Measurements from ENCODE around the gene CACNA1A.
"Not testable (repeated sequence)": the region's sequence is repeated elsewhere in the genome, so short reads cannot be mapped to it uniquely, and the experiment has no call there.

The CACNA1A gene

GRCh38 chr19:13229246-13229645 is 277.0 kb downstream of the CACNA1A start:
- DNase-seq (ENCODE audit: low read depth), result no peak

DNA sequence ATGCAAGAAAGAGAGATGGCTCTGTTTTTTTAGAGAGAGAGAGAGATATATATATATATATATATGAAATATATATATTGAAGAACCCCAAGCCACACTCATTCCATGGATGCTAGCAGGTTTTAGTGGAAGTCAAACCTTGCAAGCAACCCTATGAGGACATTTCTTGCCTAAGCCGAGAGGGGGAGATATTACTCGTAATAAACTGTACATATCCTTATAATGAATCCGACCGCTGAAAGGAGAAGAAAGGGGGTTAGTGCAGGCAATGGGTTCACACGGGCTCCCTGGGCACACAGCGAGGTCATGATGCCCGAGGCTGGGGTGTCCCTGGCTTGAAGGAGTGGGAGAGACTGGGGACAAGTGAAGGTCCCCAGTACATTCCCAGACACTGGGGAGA is 277.7 kb downstream of the CACNA1A start:
- no peak for DNase-seq (ENCODE audit: low read depth)

GRCh38 chr19:13226983-13227382 is 279.3 kb downstream of the CACNA1A start:
- no peak for DNase-seq (ENCODE audit: low read depth)

- DNase-seq (ENCODE audit: low read depth), result no peak
These were observed 280.1 kb downstream of the CACNA1A start for GRCh38 chr19:13225973-13226865.

GRCh38 chr19:13225085-13225484 is 281.2 kb downstream of the CACNA1A start:
- DNase-seq (ENCODE audit: low read depth), result no peak

DNA sequence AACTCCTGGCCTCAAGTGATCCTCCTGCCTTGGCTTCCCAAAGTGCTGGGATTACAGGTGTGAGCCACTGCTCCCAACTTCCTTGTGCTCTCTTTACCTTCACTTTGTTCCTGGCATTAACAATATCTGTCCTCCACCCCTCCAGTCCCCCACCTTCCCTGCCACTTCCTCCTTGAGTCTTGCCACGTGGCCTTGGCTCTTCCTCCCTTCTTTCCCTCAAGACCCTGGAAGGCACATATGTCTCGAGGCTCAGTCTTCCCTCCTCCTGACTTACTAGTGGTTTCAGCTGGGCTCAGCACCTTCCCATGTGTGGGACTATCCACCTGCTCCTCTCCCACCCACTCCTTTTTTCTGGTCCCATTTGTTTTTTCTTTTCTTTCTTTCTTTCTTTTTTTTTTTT is 285.4 kb downstream of the CACNA1A start:
- no peak for DNase-seq (ENCODE audit: low read depth)

DNA sequence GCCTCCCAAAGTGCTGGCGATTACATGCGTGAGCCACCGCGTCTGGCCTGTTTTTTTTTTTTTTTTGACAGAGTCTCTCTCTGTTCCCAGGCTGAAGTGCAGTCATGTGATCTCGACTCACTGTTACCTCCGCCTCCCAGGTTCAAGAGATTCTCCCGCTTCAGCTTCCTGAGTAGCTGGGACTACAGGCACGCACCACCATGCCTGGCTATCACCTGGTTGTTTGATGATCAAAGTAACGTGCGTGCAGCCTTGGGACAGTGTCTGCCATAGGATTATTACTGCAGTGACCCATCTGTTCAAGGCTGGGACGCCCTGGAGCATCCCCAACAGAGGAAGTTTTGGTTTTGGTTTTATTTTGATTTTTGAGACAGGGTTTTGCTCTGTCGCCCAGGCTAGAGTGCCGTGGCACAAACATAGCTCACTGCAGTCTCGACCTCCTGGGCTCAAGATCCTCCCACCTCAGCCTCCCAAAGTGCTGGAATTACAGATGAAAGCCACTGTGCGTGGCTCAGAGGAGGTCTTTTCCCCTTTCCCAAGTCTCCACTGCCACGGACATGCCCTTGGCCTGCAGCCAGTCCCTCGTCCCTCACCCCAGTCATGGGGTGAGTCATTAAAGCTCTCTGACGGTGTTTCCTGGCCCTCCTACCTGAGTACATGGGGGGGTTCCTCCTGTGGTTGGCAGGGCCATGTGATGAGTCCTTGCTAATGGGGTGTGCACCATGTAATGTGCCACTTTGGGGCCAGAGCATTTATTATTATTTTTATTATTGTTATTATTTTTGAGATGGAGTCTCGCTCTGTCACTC is 290.5 kb downstream of the CACNA1A start:
- peak; percentile 21 for DNase-seq (ENCODE audit: low read depth)

DNA sequence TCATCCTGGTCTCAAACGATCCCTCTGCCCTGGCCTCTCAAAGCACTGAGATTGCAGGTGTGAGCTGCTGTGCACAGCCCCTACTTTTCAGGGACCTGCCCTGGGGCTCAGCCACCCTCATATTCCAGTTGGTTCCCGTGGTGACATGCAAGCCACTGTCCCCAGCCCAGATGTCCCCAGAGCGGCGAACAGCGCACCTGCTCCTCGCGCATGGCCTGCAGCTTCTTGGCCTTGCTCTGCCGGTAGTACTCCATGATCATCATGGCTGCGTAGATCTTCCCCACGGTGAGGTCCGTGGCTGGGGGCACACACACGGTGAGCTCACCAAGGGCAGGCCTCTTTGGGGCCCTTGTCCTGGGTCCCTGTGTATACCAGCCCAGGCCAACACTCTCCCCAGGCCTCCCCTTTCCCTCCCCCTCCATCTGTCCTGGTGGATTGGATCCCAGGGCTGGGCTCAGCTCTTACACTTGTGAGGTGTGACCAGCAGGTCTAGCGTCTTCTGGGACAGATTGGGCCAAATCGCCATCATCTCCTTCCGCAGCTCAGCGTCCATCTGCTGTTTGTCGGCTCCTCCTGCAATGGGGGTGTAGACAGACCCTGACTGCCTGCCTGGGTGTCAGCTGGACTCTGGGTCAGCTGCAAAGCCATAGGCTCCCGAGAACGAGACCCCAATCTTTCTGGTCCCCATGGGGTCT is 292.1 kb downstream of the CACNA1A start:
- DNase-seq (ENCODE audit: low read depth), result no peak

- DNase-seq (ENCODE audit: low read depth), result peak; percentile 54
These were observed 293.4 kb downstream of the CACNA1A start for GRCh38 chr19:13212759-13213330.

DNA sequence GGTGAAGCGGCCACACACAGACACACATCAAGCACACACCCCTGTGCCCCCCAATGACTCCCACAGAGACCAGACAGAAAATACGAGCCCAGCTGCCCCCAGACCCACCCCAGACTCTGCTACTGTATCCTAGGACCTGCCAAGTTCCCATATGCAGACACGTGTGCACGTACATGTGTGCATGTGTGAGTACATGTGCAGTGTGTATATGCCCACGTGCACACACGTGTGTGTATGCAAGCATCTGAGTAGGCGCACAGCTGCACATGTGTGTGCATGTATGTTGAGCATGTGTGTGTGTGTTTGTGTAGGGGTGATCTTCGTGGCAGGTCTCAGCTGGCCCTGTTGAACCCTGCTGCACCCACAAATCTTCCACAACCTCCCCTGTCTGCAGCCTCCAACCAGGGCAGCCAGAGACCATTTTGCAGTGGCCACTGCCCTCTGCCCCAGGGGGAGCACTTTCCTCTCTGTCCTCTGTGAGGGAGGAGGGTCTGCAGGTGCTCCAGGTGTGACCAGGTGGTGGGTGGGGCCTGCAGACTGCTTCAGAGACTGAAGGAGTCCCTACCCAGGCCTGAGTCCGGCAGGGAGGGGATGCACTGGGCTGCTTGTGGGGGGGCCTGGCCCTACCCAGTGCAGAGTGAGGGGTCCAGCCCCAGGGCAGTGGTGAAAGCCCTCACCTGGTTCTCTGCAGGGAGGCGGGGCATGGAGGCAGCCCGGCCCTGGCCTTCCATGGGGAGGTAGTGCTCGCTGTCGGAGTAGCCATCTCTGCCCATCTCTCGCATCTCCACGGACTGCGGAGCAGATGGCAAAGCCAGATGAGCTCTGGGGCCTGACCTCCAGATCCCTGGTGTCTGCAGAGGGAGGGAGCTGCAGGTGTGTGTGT is 294.6 kb downstream of the CACNA1A start:
- no peak for DNase-seq (ENCODE audit: low read depth)

DNA sequence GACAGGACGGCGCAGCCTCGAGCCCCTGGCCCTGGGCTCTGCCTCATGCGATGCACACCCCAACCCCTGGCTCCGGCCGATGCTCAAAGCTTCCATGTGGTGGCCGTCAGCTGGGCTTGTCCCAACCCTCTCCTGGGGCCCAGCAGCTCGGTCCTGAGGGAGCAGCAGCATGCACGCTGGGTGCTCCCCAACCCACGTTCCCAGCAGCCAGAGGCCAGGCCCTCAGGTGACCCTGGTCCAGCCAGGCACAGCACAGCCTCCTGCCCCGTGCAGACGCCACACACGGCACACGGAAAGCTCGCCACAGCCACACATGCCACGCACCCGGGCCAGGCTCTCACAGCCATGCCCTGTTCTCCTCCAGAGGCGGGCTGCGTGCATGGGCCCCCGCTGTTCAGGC is 295.3 kb downstream of the CACNA1A start:
- DNase-seq (ENCODE audit: low read depth), result no peak

- no peak for DNase-seq (ENCODE audit: low read depth)
These were observed 295.9 kb downstream of the CACNA1A start for GRCh38 chr19:13210339-13210775.

DNA sequence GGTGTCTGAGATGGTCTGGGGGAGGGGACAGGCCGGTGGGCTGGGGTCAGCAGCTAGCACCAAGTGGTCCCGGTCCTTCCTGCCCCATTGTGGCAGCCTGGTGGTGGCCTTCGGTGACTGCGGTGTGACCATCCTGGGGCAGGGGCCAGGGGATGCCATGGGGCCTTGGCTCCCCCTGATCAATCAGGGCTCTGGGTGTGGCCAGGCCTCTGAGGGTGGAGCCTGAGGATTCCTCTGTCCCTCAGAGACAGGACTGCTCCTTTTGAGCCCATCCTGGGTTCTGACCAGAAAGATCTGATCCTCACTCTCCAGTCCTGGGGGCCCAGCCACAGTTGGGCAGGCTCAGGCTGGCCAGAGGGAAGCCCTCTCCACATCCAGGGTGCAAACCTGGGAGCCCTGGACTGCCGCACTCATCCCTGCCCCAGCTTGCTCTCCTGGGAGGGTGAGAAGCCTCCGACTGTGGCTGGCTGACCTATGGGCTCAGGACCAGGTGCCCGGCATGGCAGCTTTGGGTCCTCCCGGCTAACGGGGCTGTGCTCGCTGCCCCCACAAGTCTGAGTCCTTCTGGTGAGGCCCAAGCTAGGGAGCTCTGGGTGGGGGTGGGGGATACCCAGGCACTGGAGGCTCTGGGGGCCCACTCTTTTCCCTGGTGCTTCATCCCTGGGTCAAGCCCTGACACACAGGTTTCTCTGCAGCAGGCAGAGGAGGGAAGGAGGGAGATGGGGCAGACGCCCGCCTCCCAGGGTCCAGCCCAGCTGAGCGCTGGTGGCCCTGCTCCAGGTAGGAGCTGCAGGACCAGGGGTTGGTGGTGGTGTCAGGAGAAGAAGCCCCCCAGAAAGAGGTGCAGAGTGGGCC is 296.6 kb downstream of the CACNA1A start:
- no peak for DNase-seq (ENCODE audit: low read depth)

- no peak for DNase-seq (ENCODE audit: low read depth)
These were observed 297.4 kb downstream of the CACNA1A start for GRCh38 chr19:13208672-13209483.

GRCh38 chr19:13207846-13208671 is 298.2 kb downstream of the CACNA1A start:
- DNase-seq (ENCODE audit: low read depth), result peak; percentile 24

DNA sequence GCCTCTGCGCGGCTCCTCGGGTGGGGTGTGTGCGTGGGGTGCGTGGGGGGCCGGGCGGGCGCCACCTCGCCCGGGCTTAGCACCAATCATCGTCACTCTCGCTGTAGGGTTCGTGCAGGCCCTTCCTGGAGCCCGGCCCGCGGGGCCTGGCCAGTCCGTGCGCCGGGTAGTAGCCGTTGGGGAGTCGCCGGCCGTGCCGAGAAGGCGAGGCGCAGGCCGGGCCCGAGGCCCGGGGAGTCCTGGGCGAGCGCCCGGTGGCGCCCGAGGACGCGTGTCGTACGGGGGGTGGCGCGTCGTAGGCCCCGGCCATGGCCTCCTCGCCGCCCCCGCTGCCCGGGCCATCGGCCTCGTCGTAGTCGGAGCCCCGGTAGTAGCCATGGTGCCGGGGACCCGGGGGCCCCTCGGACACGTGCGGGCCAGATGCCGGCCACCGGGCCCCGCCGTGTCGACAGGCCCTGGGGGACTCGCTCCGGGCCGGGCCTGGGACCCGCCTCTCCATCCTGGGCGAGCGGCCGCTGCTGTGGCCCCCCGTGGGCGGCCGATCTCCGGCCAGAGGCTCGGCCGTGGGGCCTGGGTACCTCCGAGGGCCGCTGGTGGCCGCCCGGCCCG is 298.9 kb downstream of the CACNA1A start:
- DNase-seq (ENCODE audit: low read depth), result no peak

DNA sequence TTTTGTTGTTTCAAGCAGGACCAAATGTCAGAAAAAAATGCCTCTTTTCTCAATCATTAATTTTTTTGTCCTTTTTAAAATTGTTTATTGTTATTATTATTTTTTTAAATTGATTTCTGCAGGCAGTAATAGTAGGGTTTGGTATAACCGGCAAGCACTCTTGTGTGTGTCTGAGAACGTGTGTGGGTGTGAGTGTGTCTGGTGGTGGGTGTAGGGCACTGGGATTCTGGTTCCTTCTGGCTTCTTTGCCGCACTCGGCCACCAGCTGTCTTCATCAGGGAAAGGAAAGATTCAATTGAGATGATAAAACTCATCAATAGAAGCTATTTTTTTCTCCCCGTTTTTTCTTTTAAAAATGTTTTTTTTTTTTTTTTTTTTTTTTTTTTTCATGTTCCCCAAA is 299.7 kb downstream of the CACNA1A start:
- no peak for DNase-seq (ENCODE audit: low read depth)

- not testable (repeated sequence) for DNase-seq (ENCODE audit: low read depth)
These were observed 304.2 kb downstream of the CACNA1A start for GRCh38 chr19:13202112-13202511.
